Measurements from ENCODE around the gene DST. TPM values are rescaled to one million over a fixed set of nuclear protein-coding genes. Genes with fewer than 3 reads are reported as not detected.

The DST gene
- total RNA-seq, 1 experiment from 2014 or later: 144 TPM

DNA sequence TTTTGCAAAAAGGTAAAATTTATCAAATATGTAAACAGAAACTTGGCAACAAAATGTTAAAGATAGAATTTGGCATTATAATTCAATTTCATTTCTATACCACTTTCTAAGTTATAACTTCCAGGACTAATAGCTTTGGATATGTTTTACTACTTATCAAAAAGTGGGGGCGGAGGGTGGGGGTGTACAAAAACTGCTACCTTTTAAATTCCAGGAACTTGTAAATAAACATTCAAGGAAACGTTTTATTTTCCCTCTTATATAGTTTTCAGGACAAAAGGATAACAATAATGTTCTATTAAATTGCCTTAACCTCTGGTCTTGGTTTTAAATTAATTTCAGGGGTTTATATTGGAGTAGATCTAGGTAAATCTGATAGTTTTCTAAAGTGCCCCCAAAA is 103.8 kb downstream of the DST start:
- intact Hi-C loops (cut with micrococcal nuclease): no loop called here
- DNase-seq (ENCODE audit: low read depth, low spot score) (no peak), ATAC-seq (no peak)
- ChIA-PET CTCF (no interaction called here), RAD21 (ENCODE audit: low non-redundant PET in 1 of 2, low total read pairs in 2 of 2, uncharacterized antibody in 2 of 2, unreplicated experiment in 2 of 2) (interaction anchor here in 1 of 2 experiments (0.7 kb wide), 1 partner anchor 777 kb away, joined by 3 read pairs; no protein-coding TSS in a partner anchor), POLR2A (no interaction called here)
- Histone ChIP-seq H3K9me2 (ENCODE audit: insufficient read depth) (no peaks in the 10 kb centered on the region), H3K27me3 (ENCODE audit: insufficient read depth, low read length) (no peaks in the 10 kb centered on the region), H4K20me1 (ENCODE audit: insufficient read depth) (no peaks in the 10 kb centered on the region), H3K4me2 (ENCODE audit: low read length) (no peak overlapping the region), H3K9ac (ENCODE audit: low read length) (no peak overlapping the region), H3K27ac (ENCODE audit: low read depth, low read length) (no peak overlapping the region), H3K79me2 (ENCODE audit: insufficient read depth, low read length) (peaks cover 64% of the 10 kb centered on the region), H2AFZ (ENCODE audit: low read depth, low read length, poor library complexity, severe bottlenecking) (no peak overlapping the region), H3K4me3 (replicated peaks in 1 of 2; ENCODE audit: low read depth in 1 of 2, low read length in 2 of 2) (no peak overlapping the region), H3K4me1 (ENCODE audit: control insufficient read depth in 1 of 2, insufficient read depth in 2 of 2, low read length in 2 of 2) (peaks cover 0 to 12% of the 10 kb centered on the region in 2 experiments; a peak in 3 of 4 replicates), H3K36me3 (ENCODE audit: control insufficient read depth in 1 of 2, insufficient read depth in 2 of 2, low read length in 2 of 2) (peaks cover 0 to 11% of the 10 kb centered on the region in 2 experiments; a peak in 2 of 4 replicates), H3K9me3 (ENCODE audit: control insufficient read depth in 1 of 2, insufficient read depth in 1 of 2, low read depth in 1 of 2, low read length in 2 of 2) (no peaks in the 10 kb centered on the region)
- TF ChIP-seq EZH2phosphoT487 (IDR thresholded peaks at IDR 0.05; ENCODE audit: borderline replicate concordance): no peak
- TF ChIP-seq TCF7L2 (IDR thresholded peaks at IDR 0.05; ENCODE audit: borderline replicate concordance, extremely low read depth, insufficient read depth, insufficient read length): no peak
- no peak for TF ChIP-seq JUND (IDR thresholded peaks at IDR 0.05)
- TF ChIP-seq CEBPB (IDR thresholded peaks at IDR 0.05; ENCODE audit: low read depth): no peak
- TF ChIP-seq, protein P1, sequence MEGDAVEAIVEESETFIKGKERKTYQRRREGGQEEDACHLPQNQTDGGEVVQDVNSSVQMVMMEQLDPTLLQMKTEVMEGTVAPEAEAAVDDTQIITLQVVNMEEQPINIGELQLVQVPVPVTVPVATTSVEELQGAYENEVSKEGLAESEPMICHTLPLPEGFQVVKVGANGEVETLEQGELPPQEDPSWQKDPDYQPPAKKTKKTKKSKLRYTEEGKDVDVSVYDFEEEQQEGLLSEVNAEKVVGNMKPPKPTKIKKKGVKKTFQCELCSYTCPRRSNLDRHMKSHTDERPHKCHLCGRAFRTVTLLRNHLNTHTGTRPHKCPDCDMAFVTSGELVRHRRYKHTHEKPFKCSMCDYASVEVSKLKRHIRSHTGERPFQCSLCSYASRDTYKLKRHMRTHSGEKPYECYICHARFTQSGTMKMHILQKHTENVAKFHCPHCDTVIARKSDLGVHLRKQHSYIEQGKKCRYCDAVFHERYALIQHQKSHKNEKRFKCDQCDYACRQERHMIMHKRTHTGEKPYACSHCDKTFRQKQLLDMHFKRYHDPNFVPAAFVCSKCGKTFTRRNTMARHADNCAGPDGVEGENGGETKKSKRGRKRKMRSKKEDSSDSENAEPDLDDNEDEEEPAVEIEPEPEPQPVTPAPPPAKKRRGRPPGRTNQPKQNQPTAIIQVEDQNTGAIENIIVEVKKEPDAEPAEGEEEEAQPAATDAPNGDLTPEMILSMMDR (IDR thresholded peaks at IDR 0.05 in 2 of 3, conservative IDR thresholded peaks at IDR 0.05 in 1 of 3; ENCODE audit: borderline replicate concordance in 1 of 3, insufficient read depth in 1 of 3, low read depth in 2 of 3, low read length in 2 of 3): no peak
- TF ChIP-seq SRF (IDR thresholded peaks at IDR 0.05; ENCODE audit: low read depth): no peak
- TF ChIP-seq, protein P2, sequence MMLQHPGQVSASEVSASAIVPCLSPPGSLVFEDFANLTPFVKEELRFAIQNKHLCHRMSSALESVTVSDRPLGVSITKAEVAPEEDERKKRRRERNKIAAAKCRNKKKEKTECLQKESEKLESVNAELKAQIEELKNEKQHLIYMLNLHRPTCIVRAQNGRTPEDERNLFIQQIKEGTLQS (IDR thresholded peaks at IDR 0.05): no peak
- no peak for TF ChIP-seq CBX3 (IDR thresholded peaks at IDR 0.05; ENCODE audit: low read depth)
- TF ChIP-seq ZNF274 (IDR thresholded peaks at IDR 0.05; ENCODE audit: low read depth, low read length): no peak
- no peak for TF ChIP-seq SIN3A (IDR thresholded peaks at IDR 0.05; ENCODE audit: low read depth)
- TF ChIP-seq RAD21 (IDR thresholded peaks at IDR 0.05; ENCODE audit: low read depth): no peak
- no TSS peak for BruUV-seq (replicated peaks)
